HepG2 (cell line): ENCODE measurements around the gene FYB2. TPM values are rescaled to one million over a fixed set of nuclear protein-coding genes. Genes with fewer than 3 reads are reported as not detected.

Experiments
- CHD4 ChIP-seq: fragments of 200-600 bp; sonication (generic); IDR thresholded peaks from 2 replicates; pipeline ENCODE4 v1.7.0; 2017; ENCODE audit warnings: mild to moderate bottlenecking, low read length, borderline replicate concordance
- CREB1 ChIP-seq, 2 experiments: fragments of 450-650 bp in 1 of 2; IDR thresholded peaks; 2 replicates each; pipeline ENCODE4 v1.6.1; 2016 to 2017; ENCODE audit warnings: control low read depth in 1 of 2, mild to moderate bottlenecking in 1 of 2, missing compliant biosample characterization in 1 of 2, missing genetic modification characterization in 1 of 2
- FOXP1 ChIP-seq, 2 experiments: fragments of 450-650 bp in 1 of 2; IDR thresholded peaks; 2 replicates each; pipeline ENCODE4 v1.6.1; 2017 to 2018; ENCODE audit warnings: antibody characterized with exemption in 1 of 2
- GATA4 ChIP-seq: sonication (generic); IDR thresholded peaks from 2 replicates; pipeline ENCODE4 v1.6.1; 2016; ENCODE audit warnings: antibody characterized with exemption, low read depth, borderline replicate concordance
- GATAD2A ChIP-seq: IDR thresholded peaks from 2 replicates; pipeline ENCODE4 v1.6.1; 2016
- HNF4A ChIP-seq: sonication (generic); formaldehyde crosslinking; IDR thresholded peaks from 2 replicates; pipeline ENCODE4 v1.4.0; 2020; ENCODE audit warnings: missing genetic modification reagents
- MAFF ChIP-seq: IDR thresholded peaks from 2 replicates; pipeline ENCODE4 v1.6.1; 2011; ENCODE audit warnings: low read depth, low read length, improper control_type of control experiment
- MIER3 ChIP-seq: IDR thresholded peaks from 2 replicates; pipeline ENCODE4 v1.6.1; 2016; ENCODE audit warnings: missing compliant biosample characterization, borderline replicate concordance
- SALL1 ChIP-seq: sonication (generic); formaldehyde crosslinking; IDR thresholded peaks from 2 replicates; pipeline ENCODE4 v1.8.0; 2022; ENCODE audit warnings: mild to moderate bottlenecking, missing genetic modification reagents
- SIX1 ChIP-seq: sonication (generic); formaldehyde crosslinking; IDR thresholded peaks from 2 replicates; pipeline ENCODE4 v1.4.0; 2020; ENCODE audit warnings: missing genetic modification reagents, borderline replicate concordance
- SOX13 ChIP-seq, 3 experiments: fragments of 450-650 bp in 1 of 3; sonication (generic) in 1 of 3; formaldehyde crosslinking in 1 of 3; IDR thresholded peaks in 2 of 3; conservative IDR thresholded peaks in 1 of 3; 2 replicates each; pipeline versions ENCODE4 v1.5.0 to v1.6.1; 2016 to 2020; ENCODE audit warnings: antibody characterized with exemption in 1 of 3, mild to moderate bottlenecking in 1 of 3, missing compliant biosample characterization in 1 of 3, missing genetic modification reagents in 1 of 3, moderate library complexity in 1 of 3
- ZEB1 ChIP-seq: IDR thresholded peaks from 2 replicates; pipeline ENCODE4 v1.6.1; 2012; ENCODE audit warnings: mild to moderate bottlenecking, low read depth, inconsistent platforms; ENCODE audit not compliant: insufficient replicate concordance
- ZNF552 ChIP-seq: sonication (generic); formaldehyde crosslinking; IDR thresholded peaks from 2 replicates; pipeline ENCODE4 v1.9.0; 2022; ENCODE audit warnings: missing genetic modification reagents, mild to moderate bottlenecking, borderline replicate concordance
- ZNF644 ChIP-seq: IDR thresholded peaks from 2 replicates; pipeline ENCODE4 v1.6.1; 2016; ENCODE audit warnings: low read depth
- polyA plus RNA-seq, 8 experiments: library from polyadenylated mRNA; depleted of rRNA in 3 of 8; stranded (reverse) in 7 of 8; unstranded in 1 of 8; fragments of >200 nt; fragmentation: Illumina TruSeq in 4 of 8; extraction: Trizol in 4 of 8; gene quantifications; 2 replicates each; pipeline versions ENCODE4 v1.2.1 to v1.2.3, GENCODE V29; 2011 to 2016; ENCODE audit warnings: low read depth in 4 of 8, missing spikeins in 1 of 8, mixed read lengths in 1 of 8; ENCODE audit not compliant: insufficient read depth in 1 of 8
- total RNA-seq, 5 experiments: library from RNA; depleted of rRNA; stranded (reverse); fragments of >200 nt; fragmentation: Illumina TruSeq; extraction: Trizol; gene quantifications; 2 replicates each; pipeline ENCODE4 v1.2.3, GENCODE V29; 2016; ENCODE audit warnings: low read depth in 1 of 5
- TF ChIP-seq, protein P1 (sequence below): sonication (generic); formaldehyde crosslinking; IDR thresholded peaks from 2 replicates; pipeline ENCODE4 v1.4.0; 2020; ENCODE audit warnings: missing genetic modification reagents
- TF ChIP-seq, protein P2 (sequence below): sonication (generic); formaldehyde crosslinking; IDR thresholded peaks from 2 replicates; pipeline ENCODE4 v1.8.1; 2023; ENCODE audit warnings: mild to moderate bottlenecking, missing genetic modification reagents
- TF ChIP-seq, protein P3 (sequence below): sonication (generic); formaldehyde crosslinking; IDR thresholded peaks from 2 replicates; pipeline ENCODE4 v1.4.0; 2020; ENCODE audit warnings: missing genetic modification reagents, mild to moderate bottlenecking, borderline replicate concordance
- TF ChIP-seq, protein P4 (sequence below): sonication (generic); formaldehyde crosslinking; IDR thresholded peaks from 2 replicates; pipeline ENCODE4 v1.5.1; 2020; ENCODE audit warnings: mild to moderate bottlenecking, missing genetic modification reagents, borderline replicate concordance
- TF ChIP-seq, protein P5 (sequence below): sonication (generic); IDR thresholded peaks from 2 replicates; pipeline ENCODE4 v1.6.1; 2016; ENCODE audit warnings: low read depth, borderline replicate concordance

The FYB2 gene
- total and polyA plus RNA-seq, 2 of the 13 experiments (the other 11 are each of a cell fraction or from before 2014, with no cell fraction given), result 1.2 to 2.7 TPM

DNA sequence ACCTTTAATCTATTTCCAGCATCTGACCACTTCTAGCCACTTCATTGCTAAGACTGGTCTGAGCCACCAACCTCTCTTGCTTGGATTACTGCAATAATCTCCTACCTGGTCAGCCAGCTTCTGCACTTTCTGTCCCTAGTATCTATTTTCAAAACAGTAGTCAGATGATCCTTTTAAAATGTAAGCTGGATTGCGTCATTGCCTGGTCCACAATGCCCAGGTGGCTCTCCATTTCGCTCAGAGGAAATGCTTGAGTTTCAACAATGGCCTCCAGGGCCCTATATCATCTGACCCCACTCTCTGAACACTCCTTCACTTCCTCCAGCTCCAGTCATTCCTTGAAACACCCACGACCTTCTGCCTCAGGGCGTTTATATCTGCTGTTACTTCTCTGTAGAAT is 2.3 kb downstream of the FYB2 start (continued):
- TF ChIP-seq SOX13 (IDR thresholded peaks at IDR 0.05) (no peak), SOX13 (CRISPR knock-in tag; conservative IDR thresholded peaks at IDR 0.05 in 1 of 2, IDR thresholded peaks at IDR 0.05 in 1 of 2) (peak in 1 of 2 experiments; percentile 42; a peak in 1 of 4 replicates), ZNF644 (CRISPR knock-in tag) (0 out of 2 replicates have a peak, but pooled peaks have one; percentile 45), SALL1 (CRISPR knock-in tag) (peak; percentile 20; the same call in 1 of the 2 replicates), GATA4 (no peak), CREB1 (IDR thresholded peaks at IDR 0.05) (no peak), CREB1 (CRISPR knock-in tag; IDR thresholded peaks at IDR 0.05) (peak; percentile 47; the same call in 1 of the 2 replicates), CHD4 (no peak), SIX1 (CRISPR knock-in tag) (peak; percentile 54; the same call in 1 of the 2 replicates), MIER3 (CRISPR knock-in tag) (no peak), GATAD2A (CRISPR knock-in tag) (0 out of 2 replicates have a peak, but pooled peaks have one; percentile 26), HNF4A (CRISPR knock-in tag) (peak; percentile 41; the same call in 1 of the 2 replicates), MAFF (no peak), ZNF552 (CRISPR knock-in tag) (no peak), FOXP1 (IDR thresholded peaks at IDR 0.05) (no peak), FOXP1 (CRISPR knock-in tag; IDR thresholded peaks at IDR 0.05) (no peak), ZEB1 (peak; percentile 40)
- TF ChIP-seq, protein P1, sequence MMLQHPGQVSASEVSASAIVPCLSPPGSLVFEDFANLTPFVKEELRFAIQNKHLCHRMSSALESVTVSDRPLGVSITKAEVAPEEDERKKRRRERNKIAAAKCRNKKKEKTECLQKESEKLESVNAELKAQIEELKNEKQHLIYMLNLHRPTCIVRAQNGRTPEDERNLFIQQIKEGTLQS (CRISPR knock-in tag), result 0 out of 2 replicates have a peak, but pooled peaks have one; percentile 26
- TF ChIP-seq, protein P2, sequence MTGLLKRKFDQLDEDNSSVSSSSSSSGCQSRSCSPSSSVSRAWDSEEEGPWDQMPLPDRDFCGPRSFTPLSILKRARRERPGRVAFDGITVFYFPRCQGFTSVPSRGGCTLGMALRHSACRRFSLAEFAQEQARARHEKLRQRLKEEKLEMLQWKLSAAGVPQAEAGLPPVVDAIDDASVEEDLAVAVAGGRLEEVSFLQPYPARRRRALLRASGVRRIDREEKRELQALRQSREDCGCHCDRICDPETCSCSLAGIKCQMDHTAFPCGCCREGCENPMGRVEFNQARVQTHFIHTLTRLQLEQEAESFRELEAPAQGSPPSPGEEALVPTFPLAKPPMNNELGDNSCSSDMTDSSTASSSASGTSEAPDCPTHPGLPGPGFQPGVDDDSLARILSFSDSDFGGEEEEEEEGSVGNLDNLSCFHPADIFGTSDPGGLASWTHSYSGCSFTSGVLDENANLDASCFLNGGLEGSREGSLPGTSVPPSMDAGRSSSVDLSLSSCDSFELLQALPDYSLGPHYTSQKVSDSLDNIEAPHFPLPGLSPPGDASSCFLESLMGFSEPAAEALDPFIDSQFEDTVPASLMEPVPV (CRISPR knock-in tag), result no peak
- TF ChIP-seq, protein P3, sequence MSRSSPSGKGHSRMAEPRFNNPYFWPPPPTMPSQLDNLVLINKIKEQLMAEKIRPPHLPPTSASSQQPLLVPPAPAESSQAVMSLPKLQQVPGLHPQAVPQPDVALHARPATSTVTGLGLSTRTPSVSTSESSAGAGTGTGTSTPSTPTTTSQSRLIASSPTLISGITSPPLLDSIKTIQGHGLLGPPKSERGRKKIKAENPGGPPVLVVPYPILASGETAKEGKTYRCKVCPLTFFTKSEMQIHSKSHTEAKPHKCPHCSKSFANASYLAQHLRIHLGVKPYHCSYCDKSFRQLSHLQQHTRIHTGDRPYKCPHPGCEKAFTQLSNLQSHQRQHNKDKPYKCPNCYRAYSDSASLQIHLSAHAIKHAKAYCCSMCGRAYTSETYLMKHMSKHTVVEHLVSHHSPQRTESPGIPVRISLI (CRISPR knock-in tag), result no peak
- TF ChIP-seq, protein P4, sequence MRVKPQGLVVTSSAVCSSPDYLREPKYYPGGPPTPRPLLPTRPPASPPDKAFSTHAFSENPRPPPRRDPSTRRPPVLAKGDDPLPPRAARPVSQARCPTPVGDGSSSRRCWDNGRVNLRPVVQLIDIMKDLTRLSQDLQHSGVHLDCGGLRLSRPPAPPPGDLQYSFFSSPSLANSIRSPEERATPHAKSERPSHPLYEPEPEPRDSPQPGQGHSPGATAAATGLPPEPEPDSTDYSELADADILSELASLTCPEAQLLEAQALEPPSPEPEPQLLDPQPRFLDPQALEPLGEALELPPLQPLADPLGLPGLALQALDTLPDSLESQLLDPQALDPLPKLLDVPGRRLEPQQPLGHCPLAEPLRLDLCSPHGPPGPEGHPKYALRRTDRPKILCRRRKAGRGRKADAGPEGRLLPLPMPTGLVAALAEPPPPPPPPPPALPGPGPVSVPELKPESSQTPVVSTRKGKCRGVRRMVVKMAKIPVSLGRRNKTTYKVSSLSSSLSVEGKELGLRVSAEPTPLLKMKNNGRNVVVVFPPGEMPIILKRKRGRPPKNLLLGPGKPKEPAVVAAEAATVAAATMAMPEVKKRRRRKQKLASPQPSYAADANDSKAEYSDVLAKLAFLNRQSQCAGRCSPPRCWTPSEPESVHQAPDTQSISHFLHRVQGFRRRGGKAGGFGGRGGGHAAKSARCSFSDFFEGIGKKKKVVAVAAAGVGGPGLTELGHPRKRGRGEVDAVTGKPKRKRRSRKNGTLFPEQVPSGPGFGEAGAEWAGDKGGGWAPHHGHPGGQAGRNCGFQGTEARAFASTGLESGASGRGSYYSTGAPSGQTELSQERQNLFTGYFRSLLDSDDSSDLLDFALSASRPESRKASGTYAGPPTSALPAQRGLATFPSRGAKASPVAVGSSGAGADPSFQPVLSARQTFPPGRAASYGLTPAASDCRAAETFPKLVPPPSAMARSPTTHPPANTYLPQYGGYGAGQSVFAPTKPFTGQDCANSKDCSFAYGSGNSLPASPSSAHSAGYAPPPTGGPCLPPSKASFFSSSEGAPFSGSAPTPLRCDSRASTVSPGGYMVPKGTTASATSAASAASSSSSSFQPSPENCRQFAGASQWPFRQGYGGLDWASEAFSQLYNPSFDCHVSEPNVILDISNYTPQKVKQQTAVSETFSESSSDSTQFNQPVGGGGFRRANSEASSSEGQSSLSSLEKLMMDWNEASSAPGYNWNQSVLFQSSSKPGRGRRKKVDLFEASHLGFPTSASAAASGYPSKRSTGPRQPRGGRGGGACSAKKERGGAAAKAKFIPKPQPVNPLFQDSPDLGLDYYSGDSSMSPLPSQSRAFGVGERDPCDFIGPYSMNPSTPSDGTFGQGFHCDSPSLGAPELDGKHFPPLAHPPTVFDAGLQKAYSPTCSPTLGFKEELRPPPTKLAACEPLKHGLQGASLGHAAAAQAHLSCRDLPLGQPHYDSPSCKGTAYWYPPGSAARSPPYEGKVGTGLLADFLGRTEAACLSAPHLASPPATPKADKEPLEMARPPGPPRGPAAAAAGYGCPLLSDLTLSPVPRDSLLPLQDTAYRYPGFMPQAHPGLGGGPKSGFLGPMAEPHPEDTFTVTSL (CRISPR knock-in tag), result 0 out of 2 replicates have a peak, but pooled peaks have one; percentile 16
- TF ChIP-seq, protein P5, sequence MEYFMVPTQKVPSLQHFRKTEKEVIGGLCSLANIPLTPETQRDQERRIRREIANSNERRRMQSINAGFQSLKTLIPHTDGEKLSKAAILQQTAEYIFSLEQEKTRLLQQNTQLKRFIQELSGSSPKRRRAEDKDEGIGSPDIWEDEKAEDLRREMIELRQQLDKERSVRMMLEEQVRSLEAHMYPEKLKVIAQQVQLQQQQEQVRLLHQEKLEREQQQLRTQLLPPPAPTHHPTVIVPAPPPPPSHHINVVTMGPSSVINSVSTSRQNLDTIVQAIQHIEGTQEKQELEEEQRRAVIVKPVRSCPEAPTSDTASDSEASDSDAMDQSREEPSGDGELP, result peak; percentile 55; the same call in 1 of the 2 replicates
